Liver (tissue), 10 donors: ENCODE measurements around the gene ACTR1B. TPM values are rescaled to one million over a fixed set of nuclear protein-coding genes. Genes with fewer than 3 reads are reported as not detected.
A peak's percentile ranks its signal among the peaks of the same experiment; 100 is the strongest.
"Not testable (repeated sequence)": the region's sequence is repeated elsewhere in the genome, so short reads cannot be mapped to it uniquely, and the experiment has no call there.

ENCODE experiments used
- DNase-seq: peaks from one replicate; pipeline ENCODE4 v3.0.0-alpha.2; 2017; ENCODE audit warnings: low spot score
- H3K27ac ChIP-seq, 2 donors: one replicate each; pipeline ENCODE4 v1.7.0; 2013; ENCODE audit warnings: inconsistent platforms in 2 of 2, low read length in 2 of 2, control low read depth in 1 of 2, low read depth in 1 of 2, mild to moderate bottlenecking in 1 of 2
- H3K27me3 ChIP-seq, 4 donors: one replicate each; pipeline versions ENCODE4 v1.6.1 to v1.7.0; 2013; ENCODE audit warnings: low read length in 3 of 4, inconsistent platforms in 1 of 4, mild to moderate bottlenecking in 1 of 4, moderate library complexity in 1 of 4; ENCODE audit not compliant: control insufficient read depth in 4 of 4, insufficient read depth in 4 of 4
- H3K36me3 ChIP-seq, 4 donors: one replicate each; pipeline versions ENCODE4 v1.6.1 to v1.7.0; 2013; ENCODE audit warnings: low read length in 3 of 4, mild to moderate bottlenecking in 3 of 4, low read depth in 1 of 4, moderate library complexity in 1 of 4; ENCODE audit not compliant: control insufficient read depth in 4 of 4, insufficient read depth in 3 of 4
- H3K4me1 ChIP-seq, 4 donors: one replicate each; pipeline versions ENCODE4 v1.6.1 to v1.7.0; 2013; ENCODE audit warnings: low read length in 3 of 4, mild to moderate bottlenecking in 3 of 4, moderate library complexity in 1 of 4; ENCODE audit not compliant: control insufficient read depth in 4 of 4, insufficient read depth in 4 of 4
- H3K4me3 ChIP-seq, 3 donors: one replicate each; pipeline versions ENCODE4 v1.6.1 to v1.7.0; 2013; ENCODE audit warnings: low read length in 3 of 3, control low read depth in 1 of 3, low read depth in 1 of 3, mild to moderate bottlenecking in 1 of 3
- H3K9ac ChIP-seq, 2 donors: one replicate each; pipeline ENCODE4 v1.7.0; 2013; ENCODE audit warnings: low read length in 2 of 2, mild to moderate bottlenecking in 2 of 2, moderate library complexity in 2 of 2, control low read depth in 1 of 2, low read depth in 1 of 2
- H3K9me3 ChIP-seq, 4 donors: one replicate each; pipeline versions ENCODE4 v1.6.1 to v1.7.0; 2013; ENCODE audit warnings: low read length in 3 of 4; ENCODE audit not compliant: control insufficient read depth in 4 of 4
- ZBTB33 ChIP-seq: IDR thresholded peaks from 2 replicates; pipeline ENCODE4 v1.6.1; 2016; ENCODE audit warnings: antibody characterized with exemption
- WGBS: extraction: QIAGEN DNeasy Blood & Tissue Kit; methylation state at CpG from one replicate; pipeline ENCODE4 v1.1.7; 2013; 5-methylcytosine and 5-hydroxymethylcytosine counted together
- polyA plus RNA-seq, 2 donors: library from polyadenylated mRNA; stranded (reverse) in 1 of 2; unstranded in 1 of 2; fragments of 200-250 nt in 1 of 2; fragments of >200 nt in 1 of 2; fragmentation: Nextera tagmentation in 1 of 2; extraction: Ambion mirVana in 1 of 2; gene quantifications; one replicate each; pipeline versions ENCODE4 v1.2.1 to v1.2.3, GENCODE V29; 2013 to 2015
- small RNA-seq: library from RNA; depleted of rRNA; stranded (forward); fragments of <200 nt; gene quantifications from one replicate; pipeline ENCODE3, GENCODE V24; 2014
- total RNA-seq, 2 donors: library from RNA; depleted of rRNA; stranded (reverse); fragments of >200 nt; gene quantifications; one replicate each; pipeline ENCODE4 v1.2.3, GENCODE V29; 2014
- donor health status: healthy.
- donor health status: healthy.
- donor health status: healthy.
- donor health status: healthy.
- donor health status: healthy.

ACTR1B gene
- total and polyA plus RNA-seq, 4 donors = 15.3 to 35.8 (median 28.8) TPM

- TF ChIP-seq ZBTB33 = no peak
Measured at GRCh38 chr2:97617911-97618310, 45.9 kb downstream of the ACTR1B start (continued).

DNA sequence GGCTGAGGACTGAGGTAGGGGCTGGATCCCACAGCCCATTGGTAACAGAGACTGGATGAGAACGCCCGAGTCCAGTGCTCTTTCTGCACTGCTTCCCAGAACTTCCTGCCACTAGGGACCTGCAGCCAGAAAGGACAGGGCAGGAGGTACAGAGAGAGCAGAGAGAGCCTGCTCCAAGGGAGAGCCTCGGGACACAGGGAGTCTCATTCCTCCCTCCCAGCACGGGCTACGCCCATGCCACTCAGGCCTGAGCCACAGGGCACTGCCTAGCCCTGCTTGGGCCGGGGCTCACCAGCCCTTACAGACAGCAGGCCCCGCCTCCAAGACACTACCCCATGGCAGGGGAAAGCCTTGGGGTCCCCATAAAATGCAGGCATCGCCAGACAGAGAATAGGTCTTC lies 48.1 kb downstream of the ACTR1B start:
- WGBS = 86% methylated on average over 3 of the region's 8 CpGs
- H3K9me3 ChIP-seq, H3K27ac ChIP-seq, H3K9ac ChIP-seq, H3K4me1 ChIP-seq, H3K36me3 ChIP-seq, H3K4me3 ChIP-seq, H3K27me3 ChIP-seq, DNase-seq: not testable (repeated sequence)

DNA sequence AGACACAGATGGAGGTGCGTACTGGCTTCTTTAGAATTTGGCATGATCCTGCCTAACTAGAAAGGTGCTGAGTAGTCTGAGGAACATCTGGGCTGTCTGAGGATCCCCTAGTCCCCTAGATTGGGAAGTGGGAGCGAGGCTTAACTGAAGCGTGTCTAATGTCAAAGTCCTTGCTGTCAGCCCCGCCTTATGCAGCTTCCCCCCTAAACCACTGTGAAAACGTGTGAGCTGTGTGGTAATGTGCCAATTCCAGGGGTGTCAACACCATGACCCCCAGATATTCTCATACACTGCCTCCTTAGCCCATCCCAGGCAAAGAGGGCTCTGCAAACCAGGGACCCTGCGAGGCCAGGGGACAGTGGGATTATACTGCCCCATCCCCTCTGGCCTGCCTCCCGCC lies 51.9 kb downstream of the ACTR1B start:
- not testable (repeated sequence) for H3K36me3 ChIP-seq, DNase-seq
- 60% methylated on average over 2 of the region's 7 CpGs for WGBS

GRCh38 chr2:97608745-97609144 lies 55.1 kb downstream of the ACTR1B start:
- 77% methylated on average over 4 of the region's 4 CpGs for WGBS

More for the DNA sequence above, 51.9 kb downstream of the ACTR1B start:
- H3K9me3 ChIP-seq, H3K27me3 ChIP-seq, H3K4me3 ChIP-seq, H3K9ac ChIP-seq, H3K27ac ChIP-seq, H3K4me1 ChIP-seq: not testable (repeated sequence)

More at GRCh38 chr2:97608745-97609144, 55.1 kb downstream of the ACTR1B start:
- not testable (repeated sequence) for H3K9ac ChIP-seq, H3K9me3 ChIP-seq, H3K4me3 ChIP-seq, H3K36me3 ChIP-seq, DNase-seq, H3K27me3 ChIP-seq, H3K27ac ChIP-seq, H3K4me1 ChIP-seq

Small RNA genes lying within 50 kb of the gene (small RNA-seq; reads per million reads assigned to genes)
- gene RNU4-8P = 0.27 reads per million, percentile 19 among the genes with 10 or more reads in this experiment

Other genes with a start within 250 kb of the ACTR1B start
- gene ANKRD36B, start 74.2 kb downstream of the ACTR1B start, total RNA-seq = 1 to 10 TPM; 6.5 to 9.2 TPM
- gene ANKRD36B, start 74.2 kb downstream of the ACTR1B start, polyA plus RNA-seq = 1 to 10 TPM in 1 of 2 donors, under 1 TPM in 1; 0.58 to 3.4 TPM
- 100 to 1,000 TPM; 103 to 241 TPM for gene COX5B, start 18.0 kb downstream of the ACTR1B start, total RNA-seq
- 100 to 1,000 TPM; 288 to 423 TPM for gene COX5B, start 18.0 kb downstream of the ACTR1B start, polyA plus RNA-seq
- 1 to 10 TPM; 3.5 to 8.0 TPM for gene C2orf92, start 5.7 kb upstream of the ACTR1B start, total RNA-seq
- 1 to 10 TPM in 1 of 2 donors, under 1 TPM in 1; 0.96 to 1.9 TPM for gene C2orf92, start 5.7 kb upstream of the ACTR1B start, polyA plus RNA-seq
- gene ZAP70, start 49.5 kb upstream of the ACTR1B start, total RNA-seq = 1 to 10 TPM; 1.4 to 4.9 TPM
- gene ZAP70, start 49.5 kb upstream of the ACTR1B start, polyA plus RNA-seq = 1 to 10 TPM; 1.2 to 1.3 TPM